Prostate gland (tissue), 2 donors: ENCODE measurements around the gene CDK5RAP2. TPM values are rescaled to one million over a fixed set of nuclear protein-coding genes. Genes with fewer than 3 reads are reported as not detected.

Experiments
- DNase-seq: peaks from one replicate; pipeline ENCODE4 v3.0.0-alpha.2; 2019; ENCODE audit warnings: low spot score
- H3K27ac ChIP-seq, 2 donors: fragments of 200-600 bp; sonication (generic); 2 replicates each; pipeline ENCODE4 v1.5.1; 2017 to 2019
- H3K27me3 ChIP-seq: fragments of 200-600 bp; sonication (generic); replicated peaks from 2 replicates; pipeline ENCODE4 v1.5.1; 2019; ENCODE audit not compliant: insufficient read depth
- H3K36me3 ChIP-seq, 2 donors: fragments of 200-600 bp; sonication (generic); 1 replicate in 1 of 2; 2 replicates in 1 of 2; pipeline versions ENCODE4 v1.5.1 to v1.8.1; 2017 to 2019
- H3K4me1 ChIP-seq: fragments of 200-600 bp; sonication (generic); replicated peaks from 2 replicates; pipeline ENCODE4 v1.5.1; 2019
- H3K4me3 ChIP-seq, 2 donors: fragments of 200-600 bp; sonication (generic); 2 replicates each; pipeline ENCODE4 v1.5.1; 2017 to 2019
- H3K9me3 ChIP-seq: fragments of 200-600 bp; sonication (generic); 2 replicates; pipeline ENCODE4 v1.5.1; 2017
- POLR2A ChIP-seq: fragments of 450-650 bp; IDR thresholded peaks from one replicate; pipeline ENCODE4 v1.6.1; 2016; ENCODE audit warnings: antibody characterized with exemption, mild to moderate bottlenecking
- POLR2AphosphoS5 ChIP-seq: sonication (generic); formaldehyde crosslinking; IDR thresholded peaks from one replicate; pipeline ENCODE4 v1.6.1; 2017; ENCODE audit warnings: antibody characterized with exemption
- WGBS: methylation state at CpG from one replicate; pipeline ENCODE4 v1.1.5; 2018; 5-methylcytosine and 5-hydroxymethylcytosine counted together
- intact Hi-C: fragments of 100-400 bp; cut with DNase I; formaldehyde crosslinking; loops from one replicate; pipeline ENCODE4 v1.14.2; 2022
- total RNA-seq, 2 donors: library from RNA; depleted of rRNA; stranded (reverse); fragments of >200 nt; gene quantifications; one replicate each; pipeline ENCODE4 v1.1.0, GENCODE V29; 2016
- TF ChIP-seq, protein P1 (sequence below), 4 experiments: fragments of 200-600 bp in 2 of 4; fragments of 450-650 bp in 2 of 4; sonication (generic) in 2 of 4; IDR thresholded peaks; 1 replicate in 3 of 4; 2 replicates in 1 of 4; pipeline ENCODE4 v1.5.1; 2016 to 2019; ENCODE audit warnings: antibody characterized with exemption in 4 of 4, mild to moderate bottlenecking in 2 of 4, moderate library complexity in 2 of 4

The CDK5RAP2 gene
- total RNA-seq, 2 donors from 2014 or later: 48.6 to 54.1 TPM

DNA sequence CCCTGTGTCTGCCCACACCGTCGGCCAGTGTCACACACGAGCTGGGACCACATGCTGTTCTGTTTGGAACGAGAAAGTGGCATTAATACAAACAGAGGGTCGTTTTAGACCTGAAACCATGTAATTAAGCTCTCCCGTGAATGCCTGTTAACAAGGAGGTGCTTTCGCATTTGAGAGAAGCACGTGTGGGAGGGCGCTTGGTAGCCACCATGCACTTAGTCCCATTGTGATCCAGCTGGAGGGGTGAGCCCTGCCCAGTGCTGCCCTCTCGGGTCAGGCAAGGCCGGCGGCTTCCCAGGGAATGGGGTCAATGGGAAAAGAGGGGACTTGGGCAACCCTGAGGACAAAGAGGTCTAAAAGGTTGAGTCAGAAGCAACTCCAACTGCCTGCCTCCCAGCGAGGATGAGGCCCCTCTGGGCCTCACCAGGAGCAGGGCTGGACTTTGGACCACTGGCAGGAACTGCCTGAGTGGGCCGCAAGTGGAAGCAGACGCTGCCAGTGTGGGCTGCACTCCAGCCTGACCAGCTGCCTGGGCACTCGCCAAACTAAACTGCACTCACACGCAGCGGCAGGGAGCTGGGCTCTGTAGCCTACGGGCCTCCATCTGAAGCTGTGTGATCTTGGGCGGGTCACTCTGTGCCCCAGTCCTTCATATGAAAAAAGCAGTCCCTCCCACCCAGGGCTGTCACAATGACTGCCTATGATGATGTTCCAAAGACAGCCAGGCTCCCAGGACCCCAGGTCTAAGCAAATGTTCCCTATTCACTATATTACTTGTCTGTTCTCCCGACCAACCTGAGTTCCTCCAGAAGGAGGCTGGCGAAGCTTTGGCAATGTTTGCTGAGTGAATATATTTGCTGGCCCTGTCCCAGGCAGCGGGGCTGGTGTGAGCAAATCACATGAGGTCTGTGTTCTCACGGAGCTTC, 195.7 kb downstream of the CDK5RAP2 start:
- TF ChIP-seq POLR2A: no peak
- TF ChIP-seq, protein P1, sequence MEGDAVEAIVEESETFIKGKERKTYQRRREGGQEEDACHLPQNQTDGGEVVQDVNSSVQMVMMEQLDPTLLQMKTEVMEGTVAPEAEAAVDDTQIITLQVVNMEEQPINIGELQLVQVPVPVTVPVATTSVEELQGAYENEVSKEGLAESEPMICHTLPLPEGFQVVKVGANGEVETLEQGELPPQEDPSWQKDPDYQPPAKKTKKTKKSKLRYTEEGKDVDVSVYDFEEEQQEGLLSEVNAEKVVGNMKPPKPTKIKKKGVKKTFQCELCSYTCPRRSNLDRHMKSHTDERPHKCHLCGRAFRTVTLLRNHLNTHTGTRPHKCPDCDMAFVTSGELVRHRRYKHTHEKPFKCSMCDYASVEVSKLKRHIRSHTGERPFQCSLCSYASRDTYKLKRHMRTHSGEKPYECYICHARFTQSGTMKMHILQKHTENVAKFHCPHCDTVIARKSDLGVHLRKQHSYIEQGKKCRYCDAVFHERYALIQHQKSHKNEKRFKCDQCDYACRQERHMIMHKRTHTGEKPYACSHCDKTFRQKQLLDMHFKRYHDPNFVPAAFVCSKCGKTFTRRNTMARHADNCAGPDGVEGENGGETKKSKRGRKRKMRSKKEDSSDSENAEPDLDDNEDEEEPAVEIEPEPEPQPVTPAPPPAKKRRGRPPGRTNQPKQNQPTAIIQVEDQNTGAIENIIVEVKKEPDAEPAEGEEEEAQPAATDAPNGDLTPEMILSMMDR (IDR thresholded peaks at IDR 0.05): no peak
- TF ChIP-seq POLR2AphosphoS5: no peak
- no peak for DNase-seq
- peaks cover 9% of the 10 kb centered on the region for H3K4me1 ChIP-seq
- no peak overlapping the region for H3K27ac ChIP-seq
- H3K4me3 ChIP-seq: no peak overlapping the region
- H3K9me3 ChIP-seq: no peaks in the 10 kb centered on the region
- intact Hi-C loops: no loop called here
- no peaks in the 10 kb centered on the region for H3K27me3 ChIP-seq
- no peaks in the 10 kb centered on the region for H3K36me3 ChIP-seq
- 56% methylated on average over 24 of the region's 24 CpGs for WGBS

GRCh38 chr9:120383611-120383998, 196.4 kb downstream of the CDK5RAP2 start:
- no peak overlapping the region for H3K4me3 ChIP-seq
- intact Hi-C loops: no loop called here
- no peaks in the 10 kb centered on the region for H3K36me3 ChIP-seq
- 70% methylated on average over 10 of the region's 10 CpGs for WGBS
- no peak overlapping the region for H3K27ac ChIP-seq
- H3K4me1 ChIP-seq: peaks cover 9% of the 10 kb centered on the region
- no peaks in the 10 kb centered on the region for H3K9me3 ChIP-seq
- TF ChIP-seq, protein P1 (IDR thresholded peaks at IDR 0.05): no peak
- TF ChIP-seq POLR2AphosphoS5: no peak
- TF ChIP-seq POLR2A: no peak
- DNase-seq: no peak
- no peaks in the 10 kb centered on the region for H3K27me3 ChIP-seq

DNA sequence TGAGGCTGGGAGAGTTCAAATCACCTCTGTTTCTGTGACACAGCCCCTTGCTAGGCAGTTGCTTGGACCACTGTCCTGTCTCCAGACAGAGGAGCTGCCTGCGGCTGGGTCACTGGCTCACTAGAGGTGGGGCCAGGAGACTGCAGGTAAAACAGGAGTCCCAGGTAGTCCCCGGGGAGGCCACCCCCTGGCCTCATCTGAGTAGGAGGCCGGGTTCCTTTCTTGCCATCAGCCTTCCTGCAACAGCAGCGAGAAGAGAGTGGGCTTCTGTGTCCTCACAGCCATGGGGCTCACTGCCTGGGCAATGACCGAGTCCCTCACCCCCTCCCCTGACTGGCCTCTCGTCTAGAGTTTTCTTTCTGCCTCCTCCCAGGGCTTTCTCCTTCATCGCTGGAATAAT, 197.5 kb downstream of the CDK5RAP2 start:
- H3K9me3 ChIP-seq: no peaks in the 10 kb centered on the region
- peaks cover 9% of the 10 kb centered on the region for H3K4me1 ChIP-seq
- no peaks in the 10 kb centered on the region for H3K36me3 ChIP-seq
- H3K27ac ChIP-seq: no peak overlapping the region
- no peaks in the 10 kb centered on the region for H3K27me3 ChIP-seq
- no peak overlapping the region for H3K4me3 ChIP-seq
- intact Hi-C loops: no loop called here
- 85% methylated on average over 7 of the region's 7 CpGs for WGBS
- TF ChIP-seq POLR2A (no peak), POLR2AphosphoS5 (no peak)
- TF ChIP-seq, protein P1 (IDR thresholded peaks at IDR 0.05): no peak
- no peak for DNase-seq

DNA sequence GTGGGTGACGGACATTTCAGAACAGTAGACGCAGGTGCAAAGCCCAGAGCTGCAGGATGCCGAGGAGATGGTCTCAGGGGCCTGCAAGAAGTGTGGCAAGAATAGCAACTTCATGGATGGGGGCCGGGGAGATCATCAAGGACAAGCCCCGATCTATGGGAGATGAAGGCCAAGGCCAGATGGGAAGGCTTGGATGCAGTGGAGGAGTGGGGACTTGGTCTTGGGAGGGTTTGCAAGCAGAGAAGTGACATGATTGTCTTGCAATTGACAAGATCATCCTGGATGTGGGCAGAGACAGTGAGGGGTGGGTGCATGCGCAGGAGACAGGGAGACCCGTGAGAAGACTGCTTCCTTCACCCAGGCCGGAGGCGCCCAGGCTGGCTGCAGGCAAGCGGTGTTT, 198.1 kb downstream of the CDK5RAP2 start:
- Histone ChIP-seq H3K4me1 (peaks cover 3% of the 10 kb centered on the region), H3K36me3 (no peaks in the 10 kb centered on the region), H3K4me3 (no peak overlapping the region), H3K27me3 (no peaks in the 10 kb centered on the region), H3K9me3 (no peaks in the 10 kb centered on the region), H3K27ac (no peak overlapping the region)
- no peak for DNase-seq
- TF ChIP-seq, protein P1 (IDR thresholded peaks at IDR 0.05): no peak
- no peak for TF ChIP-seq POLR2A
- TF ChIP-seq POLR2AphosphoS5: no peak
- WGBS: 95% methylated on average over 10 of the region's 10 CpGs
- intact Hi-C loops: no loop called here

DNA sequence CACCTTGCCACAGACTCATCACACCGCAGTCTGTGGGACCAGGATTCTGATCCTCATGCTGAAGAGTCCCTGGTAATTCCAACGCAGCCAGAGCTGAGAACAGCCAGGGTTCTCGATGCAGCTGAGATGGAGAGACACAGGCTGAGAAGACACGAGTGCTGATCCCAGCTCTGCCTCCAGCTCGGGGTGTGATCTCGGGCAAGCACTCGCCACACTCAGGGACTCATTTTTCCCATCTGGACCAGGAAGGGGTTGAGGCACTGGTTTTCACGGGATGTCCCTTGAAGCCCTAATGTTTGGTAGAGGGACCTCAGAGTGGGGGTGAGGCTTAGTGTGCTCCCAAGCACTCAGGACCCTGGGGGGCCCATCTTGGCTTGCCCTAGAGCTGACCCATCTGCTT, 200.4 kb downstream of the CDK5RAP2 start:
- no peaks in the 10 kb centered on the region for H3K9me3 ChIP-seq
- TF ChIP-seq POLR2A (no peak), POLR2AphosphoS5 (no peak)
- TF ChIP-seq, protein P1 (IDR thresholded peaks at IDR 0.05): no peak
- no peaks in the 10 kb centered on the region for H3K27me3 ChIP-seq
- intact Hi-C loops: no loop called here
- no peak overlapping the region for H3K4me3 ChIP-seq
- H3K27ac ChIP-seq: no peak overlapping the region
- no peaks in the 10 kb centered on the region for H3K36me3 ChIP-seq
- H3K4me1 ChIP-seq: no peaks in the 10 kb centered on the region
- DNase-seq: no peak
- 97% methylated on average over 8 of the region's 8 CpGs for WGBS
